CD4-positive, alpha-beta memory T cell (primary cell): Measurements from ENCODE around the gene CREM. TPM values are rescaled to one million over a fixed set of nuclear protein-coding genes. Genes with fewer than 3 reads are reported as not detected.

ENCODE experiments used
- CTCF ChIA-PET: fragments of 350-600 bp; sonication (Branson Sonifier 250); formaldehyde crosslinking; loops from one replicate; lab custom pipeline; 2021; ENCODE audit warnings: inconsistent platforms; ENCODE audit not compliant: partially characterized antibody; lab: Charles Lee
- POLR2A ChIA-PET: fragments of 350-600 bp; sonication (Branson Sonifier 250); formaldehyde crosslinking; loops from one replicate; lab custom pipeline; 2021; ENCODE audit not compliant: partially characterized antibody; lab: Charles Lee
- DNase-seq, 5 donors: peaks; one replicate each; pipeline versions ENCODE4 v3.0.0 to v3.0.0-alpha.2; 2020 to 2022; ENCODE audit warnings: mixed read lengths in 1 of 5
- H3K27ac ChIP-seq: one replicate; pipeline ENCODE4 v1.7.0; 2013; ENCODE audit warnings: low read depth, low read length
- H3K27me3 ChIP-seq: 2 replicates; pipeline ENCODE4 v1.7.0; 2013; ENCODE audit warnings: mild to moderate bottlenecking, low read length, moderate library complexity; ENCODE audit not compliant: insufficient read depth
- H3K36me3 ChIP-seq: 2 replicates; pipeline ENCODE4 v1.7.0; 2013; ENCODE audit warnings: mild to moderate bottlenecking, low read length, moderate library complexity; ENCODE audit not compliant: insufficient read depth
- H3K4me1 ChIP-seq: 2 replicates; pipeline ENCODE4 v1.7.0; 2013; ENCODE audit warnings: mild to moderate bottlenecking, low read length, moderate library complexity; ENCODE audit not compliant: insufficient read depth
- H3K4me3 ChIP-seq, 2 donors: one replicate each; pipeline ENCODE4 v1.7.0; 2013; ENCODE audit warnings: low read length in 2 of 2, mild to moderate bottlenecking in 1 of 2
- H3K9me3 ChIP-seq, 2 donors: one replicate each; pipeline ENCODE4 v1.7.0; 2013; ENCODE audit warnings: low read length in 2 of 2, control low read depth in 1 of 2; ENCODE audit not compliant: control insufficient read depth in 1 of 2
- H3K27ac Mint-ChIP-seq, 7 donors: one replicate each; pipeline ENCODE4 v1.8.0; 2020 to 2021; ENCODE audit warnings: mixed read lengths in 7 of 7, mild to moderate bottlenecking in 6 of 7, inconsistent platforms in 3 of 7, moderate library complexity in 3 of 7
- H3K27me3 Mint-ChIP-seq, 2 donors: one replicate each; pipeline ENCODE4 v1.8.0; 2020 to 2021; ENCODE audit warnings: mixed read lengths in 2 of 2
- H3K36me3 Mint-ChIP-seq, 2 donors: one replicate each; pipeline ENCODE4 v1.8.0; 2020 to 2021; ENCODE audit warnings: mixed read lengths in 2 of 2, inconsistent platforms in 1 of 2, mild to moderate bottlenecking in 1 of 2
- H3K4me1 Mint-ChIP-seq, 4 donors: one replicate each; pipeline ENCODE4 v1.8.0; 2020 to 2021; ENCODE audit warnings: mixed read lengths in 4 of 4, mild to moderate bottlenecking in 1 of 4
- H3K4me3 Mint-ChIP-seq, 8 donors: one replicate each; pipeline ENCODE4 v1.8.0; 2020 to 2021; ENCODE audit warnings: mixed read lengths in 8 of 8, mild to moderate bottlenecking in 7 of 8, moderate library complexity in 6 of 8, inconsistent platforms in 3 of 8
- H3K9me3 Mint-ChIP-seq, 8 donors: one replicate each; pipeline ENCODE4 v1.8.0; 2020 to 2021; ENCODE audit warnings: mixed read lengths in 8 of 8, mild to moderate bottlenecking in 5 of 8, inconsistent platforms in 3 of 8, moderate library complexity in 1 of 8
- intact Hi-C: fragments of 100-400 bp; cut with micrococcal nuclease; formaldehyde crosslinking; loops from one replicate; pipeline ENCODE4 v1.15.1; 2023
- polyA plus RNA-seq, 2 donors: library from polyadenylated mRNA; unstranded; fragments of 300-500 nt; fragmentation: Illumina TruSeq; gene quantifications; one replicate each; pipeline ENCODE4 v1.2.3, GENCODE V29; 2021
- total RNA-seq, 2 experiments: library from RNA; stranded (reverse); gene quantifications; one replicate each; pipeline ENCODE4 v1.2.3, GENCODE V29; 2021

CREM gene
- total and polyA plus RNA-seq, 4 experiments from 2014 or later = 17.8 to 66.4 (median 26.5) TPM

- Histone ChIP-seq H3K36me3 (no peaks in the 10 kb centered on the region), H3K4me3 (no peak overlapping the region), H3K27me3 (no peaks in the 10 kb centered on the region), H3K27ac (peak overlapping the region; percentile 66), H3K9me3 (no peaks in the 10 kb centered on the region), H3K4me1 (peaks cover 26% of the 10 kb centered on the region)
- H3K4me1 Mint-ChIP-seq = peaks cover 17 to 36% (median 27%) of the 10 kb centered on the region in 4 donors
- intact Hi-C loops = no loop called here
- DNase-seq = no peak
- H3K36me3 Mint-ChIP-seq = peaks cover 0 to 4% of the 10 kb centered on the region in 2 donors
- H3K4me3 Mint-ChIP-seq = peak overlapping the region in 6 of 8 donors; percentile 31 to 84 (median 42)
- H3K27ac Mint-ChIP-seq = peak overlapping the region; percentile 84 to 98 (median 96)
- POLR2A ChIA-PET = interaction anchor here (0.7 to 2.7 kb wide), 5 partner anchors 17 to 76 kb away, joined by 3 to 31 read pairs (median 17); partner anchors contain the start of genes CREM and CUL2
- H3K9me3 Mint-ChIP-seq = no peaks in the 10 kb centered on the region
- CTCF ChIA-PET = interaction anchor here (1.1 to 1.8 kb wide), 5 partner anchors 24 to 485 kb away, joined by 3 to 15 read pairs (median 5); partner anchors contain the start of gene CREM
- no peaks in the 10 kb centered on the region for H3K27me3 Mint-ChIP-seq
These were observed 23.7 kb downstream of the CREM start for GRCh38 chr10:35150308-35150707.

- H3K4me1 Mint-ChIP-seq = peaks cover 17 to 36% (median 27%) of the 10 kb centered on the region in 4 donors
- H3K27me3 Mint-ChIP-seq = no peaks in the 10 kb centered on the region
- ChIA-PET POLR2A (interaction anchor here (1.1 kb wide), 2 partner anchors 18 to 42 kb away, joined by 3 read pairs; no protein-coding TSS in a partner anchor), CTCF (interaction anchor here (1.8 kb wide), 1 partner anchor 43 kb away, joined by 10 read pairs; no protein-coding TSS in a partner anchor)
- no peak overlapping the region for H3K4me3 ChIP-seq
- H3K27ac ChIP-seq = no peak overlapping the region
- no peaks in the 10 kb centered on the region for H3K36me3 ChIP-seq
- peak overlapping the region in 1 of 7 donors; percentile 81 for H3K27ac Mint-ChIP-seq
- intact Hi-C loops = no loop called here
- no peaks in the 10 kb centered on the region for H3K9me3 Mint-ChIP-seq
- H3K4me1 ChIP-seq = peaks cover 26% of the 10 kb centered on the region
- no peak for DNase-seq
- no peaks in the 10 kb centered on the region for H3K27me3 ChIP-seq
- peaks cover 0 to 4% of the 10 kb centered on the region in 2 donors for H3K36me3 Mint-ChIP-seq
- no peak overlapping the region for H3K4me3 Mint-ChIP-seq
- H3K9me3 ChIP-seq = no peaks in the 10 kb centered on the region
These were observed 26.3 kb downstream of the CREM start for GRCh38 chr10:35152992-35153391.

- H3K4me1 ChIP-seq = peaks cover 23% of the 10 kb centered on the region
- Mint-ChIP-seq H3K4me1 (peaks cover 17 to 36% (median 24%) of the 10 kb centered on the region in 4 donors), H3K36me3 (peaks cover 0 to 4% of the 10 kb centered on the region in 2 donors), H3K9me3 (no peaks in the 10 kb centered on the region), H3K27me3 (no peaks in the 10 kb centered on the region), H3K4me3 (no peak overlapping the region), H3K27ac (peak overlapping the region in 2 of 7 donors; percentile 42 to 72)
- intact Hi-C loops = no loop called here
- H3K27me3 ChIP-seq = no peaks in the 10 kb centered on the region
- no peak for DNase-seq
- ChIA-PET POLR2A (no interaction called here), CTCF (interaction anchor here (1.8 kb wide), 1 partner anchor 42 kb away, joined by 10 read pairs; no protein-coding TSS in a partner anchor)
- no peaks in the 10 kb centered on the region for H3K9me3 ChIP-seq
- H3K4me3 ChIP-seq = no peak overlapping the region
- no peak overlapping the region for H3K27ac ChIP-seq
- no peaks in the 10 kb centered on the region for H3K36me3 ChIP-seq
These were observed 27.1 kb downstream of the CREM start for GRCh38 chr10:35153716-35154115.

GRCh38 chr10:35160743-35161142, 34.1 kb downstream of the CREM start:
- H3K27me3 ChIP-seq = no peaks in the 10 kb centered on the region
- H3K27ac Mint-ChIP-seq = no peak overlapping the region
- no peak overlapping the region for H3K27ac ChIP-seq
- no peaks in the 10 kb centered on the region for H3K36me3 ChIP-seq
- H3K4me3 Mint-ChIP-seq = no peak overlapping the region
- ChIA-PET CTCF (no interaction called here), POLR2A (interaction anchor here (0.8 kb wide), 1 partner anchor 35 kb away, joined by 4 read pairs; no protein-coding TSS in a partner anchor)
- no peaks in the 10 kb centered on the region for H3K4me1 ChIP-seq
- H3K9me3 ChIP-seq = no peaks in the 10 kb centered on the region
- peaks cover 1 to 6% of the 10 kb centered on the region in 2 donors for H3K36me3 Mint-ChIP-seq
- H3K9me3 Mint-ChIP-seq = no peaks in the 10 kb centered on the region
- H3K4me3 ChIP-seq = no peak overlapping the region
- no peak for DNase-seq
- no peaks in the 10 kb centered on the region for H3K27me3 Mint-ChIP-seq
- H3K4me1 Mint-ChIP-seq = no peaks in the 10 kb centered on the region
- intact Hi-C loops = no loop called here

GRCh38 chr10:35161906-35162305, 35.3 kb downstream of the CREM start:
- Histone ChIP-seq H3K27ac (no peak overlapping the region), H3K4me3 (no peak overlapping the region), H3K36me3 (no peaks in the 10 kb centered on the region), H3K27me3 (no peaks in the 10 kb centered on the region), H3K9me3 (no peaks in the 10 kb centered on the region), H3K4me1 (no peaks in the 10 kb centered on the region)
- no peak for DNase-seq
- ChIA-PET POLR2A (no interaction called here), CTCF (interaction anchor here (1.8 kb wide), 1 partner anchor 41 kb away, joined by 4 read pairs; no protein-coding TSS in a partner anchor)
- intact Hi-C loops = no loop called here
- H3K36me3 Mint-ChIP-seq = peaks cover 1 to 6% of the 10 kb centered on the region in 2 donors
- no peaks in the 10 kb centered on the region for H3K4me1 Mint-ChIP-seq
- H3K9me3 Mint-ChIP-seq = no peaks in the 10 kb centered on the region
- no peaks in the 10 kb centered on the region for H3K27me3 Mint-ChIP-seq
- no peak overlapping the region for H3K4me3 Mint-ChIP-seq
- H3K27ac Mint-ChIP-seq = peak overlapping the region in 2 of 7 donors; percentile 2 to 42

- no peaks in the 10 kb centered on the region for H3K36me3 ChIP-seq
- DNase-seq = no peak
- Mint-ChIP-seq H3K9me3 (peaks cover 0 to 4% (median 0%) of the 10 kb centered on the region in 8 donors), H3K4me1 (no peaks in the 10 kb centered on the region), H3K27ac (peak overlapping the region in 4 of 7 donors; percentile 48 to 78 (median 74)), H3K36me3 (peaks cover under 1 to 9% of the 10 kb centered on the region in 2 donors), H3K27me3 (no peaks in the 10 kb centered on the region), H3K4me3 (no peak overlapping the region)
- H3K27me3 ChIP-seq = no peaks in the 10 kb centered on the region
- no peaks in the 10 kb centered on the region for H3K9me3 ChIP-seq
- no peaks in the 10 kb centered on the region for H3K4me1 ChIP-seq
- ChIA-PET POLR2A (no interaction called here), CTCF (interaction anchor here (1.3 kb wide), 1 partner anchor 31 kb away, joined by 4 read pairs; no protein-coding TSS in a partner anchor)
- intact Hi-C loops = no loop called here
- no peak overlapping the region for H3K27ac ChIP-seq
- H3K4me3 ChIP-seq = no peak overlapping the region
These were observed 38.5 kb downstream of the CREM start for GRCh38 chr10:35165136-35165535.

GRCh38 chr10:35165811-35166210, 39.2 kb downstream of the CREM start:
- Histone ChIP-seq H3K4me1 (no peaks in the 10 kb centered on the region), H3K27ac (no peak overlapping the region), H3K4me3 (no peak overlapping the region), H3K9me3 (no peaks in the 10 kb centered on the region), H3K36me3 (no peaks in the 10 kb centered on the region), H3K27me3 (no peaks in the 10 kb centered on the region)
- H3K36me3 Mint-ChIP-seq = peaks cover 0 to 9% of the 10 kb centered on the region in 2 donors
- H3K4me1 Mint-ChIP-seq = no peaks in the 10 kb centered on the region
- H3K4me3 Mint-ChIP-seq = no peak overlapping the region
- H3K27me3 Mint-ChIP-seq = no peaks in the 10 kb centered on the region
- peaks cover 0 to 4% (median 0%) of the 10 kb centered on the region in 8 donors for H3K9me3 Mint-ChIP-seq
- intact Hi-C loops = no loop called here
- POLR2A ChIA-PET = no interaction called here
- H3K27ac Mint-ChIP-seq = no peak overlapping the region
- no peak for DNase-seq
- CTCF ChIA-PET = interaction anchor here (1.3 kb wide), 1 partner anchor 30 kb away, joined by 4 read pairs; no protein-coding TSS in a partner anchor
